Measurements from ENCODE around the gene ZNF485.
"Not testable (repeated sequence)": the region's sequence is repeated elsewhere in the genome, so short reads cannot be mapped to it uniquely, and the experiment has no call there.

ZNF485 gene

DNA sequence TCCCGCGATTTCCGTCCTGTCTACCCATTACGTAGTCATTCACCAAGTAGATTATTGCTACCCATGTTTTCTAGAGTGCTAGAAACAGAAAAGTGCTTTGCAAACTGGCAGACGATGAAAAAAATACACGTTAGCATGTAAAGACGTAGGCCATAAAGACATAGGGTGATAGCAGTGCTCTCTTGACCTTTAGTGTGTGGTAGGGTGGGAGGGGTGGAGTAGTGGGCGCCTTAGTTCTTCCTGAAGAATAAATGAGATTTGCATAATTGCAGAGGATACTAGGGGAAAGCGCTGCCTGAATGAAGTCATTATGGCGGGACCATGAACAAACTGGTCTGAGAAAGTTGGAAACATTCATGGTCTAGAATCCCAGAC lies 948 bp downstream of the ZNF485 start:
- FAIRE-seq: no peak

DNA sequence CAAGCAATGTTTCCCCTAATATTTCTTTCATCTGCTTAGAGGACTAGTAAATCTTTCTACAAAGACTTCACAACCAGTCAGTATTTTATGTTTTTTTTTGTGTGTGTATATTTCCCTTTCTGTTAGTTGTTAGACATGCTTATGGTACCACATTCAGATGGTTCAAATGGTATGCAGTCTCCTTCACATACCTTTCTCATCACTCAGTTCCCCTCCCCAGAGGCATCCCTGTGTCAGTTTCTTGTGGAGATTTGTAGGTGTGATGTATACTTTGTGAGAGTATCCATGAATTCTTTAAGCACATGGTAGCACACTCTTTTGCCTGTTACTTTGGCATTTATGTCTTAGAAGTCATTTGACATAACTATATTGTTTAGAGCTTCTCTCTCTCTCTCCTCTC lies 4.4 kb downstream of the ZNF485 start:
- no peak for FAIRE-seq

DNA sequence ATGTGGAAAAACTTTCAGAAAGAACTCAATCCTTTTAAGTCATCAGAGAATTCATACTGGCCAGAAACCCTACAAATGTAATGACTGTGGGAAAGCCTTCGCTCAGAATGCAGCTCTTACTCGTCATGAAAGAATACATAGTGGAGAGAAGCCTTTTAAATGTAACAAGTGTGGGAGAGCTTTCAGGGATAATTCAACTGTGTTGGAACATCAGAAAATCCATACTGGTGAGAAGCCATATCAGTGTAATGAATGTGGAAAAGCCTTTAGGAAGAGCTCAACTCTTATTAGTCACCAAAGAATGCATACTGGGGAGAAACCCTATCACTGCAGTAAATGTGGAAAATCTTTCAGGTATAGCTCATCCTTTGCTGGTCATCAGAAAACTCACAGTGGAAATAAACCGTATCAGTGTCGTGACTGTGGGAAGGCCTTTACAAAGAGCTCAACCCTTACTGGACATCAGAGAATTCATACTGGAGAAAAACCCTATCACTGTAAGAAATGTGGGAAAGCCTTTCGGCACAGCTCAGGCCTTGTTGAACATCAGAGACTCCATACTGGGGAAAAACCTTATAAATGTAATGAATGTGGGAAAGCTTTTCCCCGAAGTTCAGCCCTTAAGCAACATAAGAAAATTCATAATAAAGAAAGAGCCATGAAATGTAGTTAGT lies 10.6 kb downstream of the ZNF485 start:
- no peak for FAIRE-seq

DNA sequence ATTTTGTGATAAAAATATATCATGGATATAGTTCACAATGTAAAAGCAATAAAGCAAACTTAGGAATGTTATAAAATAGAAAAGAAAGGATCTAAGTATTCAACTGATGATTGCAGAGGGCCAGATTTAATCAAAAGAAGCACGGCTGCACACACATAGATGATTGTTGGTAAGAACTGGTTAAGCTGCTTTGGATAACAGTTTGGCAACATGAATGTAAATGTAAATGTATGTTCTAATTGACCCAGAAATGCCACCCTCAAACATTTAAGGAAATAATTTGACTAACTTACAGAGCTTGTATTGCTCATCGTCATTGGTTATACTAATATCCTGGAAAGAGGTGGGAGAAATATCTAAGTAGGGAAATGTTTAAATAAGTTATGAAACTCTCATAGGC lies 13.1 kb downstream of the ZNF485 start:
- no peak for FAIRE-seq

DNA sequence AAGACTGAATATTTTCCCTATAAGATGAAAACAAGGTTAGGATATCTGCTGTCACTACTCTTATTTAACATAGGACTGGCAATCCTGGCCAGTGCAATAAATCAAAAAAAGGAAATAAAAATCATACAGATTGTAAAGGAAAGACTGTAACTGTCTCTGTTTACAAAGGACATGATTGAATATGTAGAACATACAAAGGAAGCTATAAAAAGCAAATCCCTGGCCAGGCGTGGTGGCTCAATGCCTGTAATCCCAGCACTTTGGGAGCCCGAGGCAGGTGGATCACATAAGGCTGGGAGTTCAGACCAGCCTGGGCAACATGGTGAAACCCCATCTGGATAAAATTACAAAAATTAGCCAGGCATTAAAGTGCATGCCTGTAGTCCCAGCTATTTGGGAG lies 15.8 kb downstream of the ZNF485 start:
- FAIRE-seq: no peak

DNA sequence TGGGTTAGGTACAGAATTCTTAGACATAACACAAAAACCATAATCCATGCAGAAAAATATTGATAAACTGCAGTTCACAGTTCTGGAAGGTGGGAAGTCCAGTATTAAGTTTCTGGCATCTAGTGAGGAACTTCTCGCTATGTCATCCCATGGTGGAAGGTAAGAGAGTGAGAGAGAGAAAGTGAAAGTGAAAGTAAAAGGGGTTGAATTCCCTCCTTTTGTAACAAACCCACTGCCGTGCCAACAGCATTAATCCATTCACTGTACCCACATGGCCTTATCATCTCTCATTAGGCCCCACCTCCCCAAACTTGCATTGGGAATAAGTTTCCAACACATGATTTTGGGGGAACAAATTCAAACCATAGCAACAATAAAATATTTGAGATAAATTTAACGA lies 17.1 kb downstream of the ZNF485 start:
- no peak for FAIRE-seq

DNA sequence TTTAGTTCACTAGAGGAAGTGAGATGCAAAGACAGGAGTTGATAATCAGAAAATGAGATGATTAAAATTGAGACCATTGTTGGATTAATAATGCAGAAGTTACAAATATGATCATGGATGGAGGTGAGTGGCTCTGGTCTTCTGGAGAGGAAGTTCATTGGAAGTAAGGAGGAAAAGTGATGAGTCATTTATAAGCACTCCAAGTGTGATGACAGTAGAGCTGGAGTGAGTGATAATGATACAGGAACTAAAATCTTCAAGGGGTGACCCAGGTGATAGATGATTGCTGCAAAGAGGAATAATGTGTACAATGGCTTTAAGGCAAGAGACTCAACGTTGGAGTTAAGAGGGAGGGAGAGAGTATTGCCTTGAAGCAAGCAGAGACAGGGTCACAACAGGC lies 21.7 kb downstream of the ZNF485 start:
- FAIRE-seq: no peak

DNA sequence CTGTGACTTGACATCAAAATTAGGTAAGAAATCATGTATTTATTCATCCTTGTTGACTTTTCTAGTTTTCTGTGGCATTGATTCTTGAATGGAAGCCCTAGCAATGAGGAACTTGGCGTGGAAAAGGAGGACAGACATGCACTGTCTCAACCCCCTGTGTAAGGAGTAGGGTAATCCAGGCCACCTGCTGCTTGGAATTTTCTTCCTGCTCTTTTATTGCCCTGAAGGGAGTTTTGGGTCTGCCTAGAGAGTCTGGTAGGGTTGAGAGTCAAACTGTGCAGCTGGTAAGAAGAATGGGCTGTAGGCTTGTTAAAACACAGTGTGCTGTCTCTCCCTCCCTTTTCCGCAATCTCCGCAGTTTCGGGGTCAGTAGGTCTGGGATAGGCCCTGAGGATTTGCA lies 22.7 kb downstream of the ZNF485 start:
- no peak for FAIRE-seq

DNA sequence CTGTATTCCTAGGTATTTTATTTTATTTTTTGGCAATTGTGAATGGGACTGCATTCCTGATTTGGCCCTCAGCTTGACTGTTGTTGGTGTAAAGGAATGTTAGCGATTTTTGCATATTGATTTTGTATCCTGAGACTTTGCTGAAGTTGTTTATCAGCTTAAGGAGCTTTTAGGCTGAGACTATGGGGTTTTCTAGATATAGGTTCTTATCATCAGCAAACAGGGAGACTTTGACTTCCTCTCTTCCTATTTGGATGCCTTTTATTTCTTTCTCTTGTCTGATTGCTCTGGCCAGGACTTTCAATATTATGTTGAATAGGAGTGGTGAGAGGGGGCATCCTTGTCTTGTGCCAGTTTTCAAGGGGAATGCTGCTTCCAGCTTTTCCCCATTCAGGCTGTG lies 29.6 kb downstream of the ZNF485 start:
- FAIRE-seq: not testable (repeated sequence)

DNA sequence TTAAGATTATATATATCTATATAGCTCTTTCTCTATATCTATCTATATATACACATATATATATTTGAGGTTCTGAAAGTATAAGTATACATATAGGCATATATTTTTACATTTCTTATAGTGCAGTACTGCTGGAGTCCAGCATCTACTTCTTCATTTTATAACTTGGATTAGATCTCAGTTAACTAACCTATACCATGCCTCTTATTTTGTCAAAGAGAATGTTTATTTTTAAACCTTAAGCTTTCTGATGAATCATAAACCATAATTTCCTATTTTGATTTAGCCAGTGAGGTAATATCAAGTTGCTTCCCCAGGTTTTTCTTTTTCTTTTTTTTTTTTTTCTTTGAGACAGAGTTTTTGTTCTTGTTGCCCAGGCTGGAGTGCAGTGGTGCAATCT lies 34.4 kb downstream of the ZNF485 start:
- no peak for FAIRE-seq

DNA sequence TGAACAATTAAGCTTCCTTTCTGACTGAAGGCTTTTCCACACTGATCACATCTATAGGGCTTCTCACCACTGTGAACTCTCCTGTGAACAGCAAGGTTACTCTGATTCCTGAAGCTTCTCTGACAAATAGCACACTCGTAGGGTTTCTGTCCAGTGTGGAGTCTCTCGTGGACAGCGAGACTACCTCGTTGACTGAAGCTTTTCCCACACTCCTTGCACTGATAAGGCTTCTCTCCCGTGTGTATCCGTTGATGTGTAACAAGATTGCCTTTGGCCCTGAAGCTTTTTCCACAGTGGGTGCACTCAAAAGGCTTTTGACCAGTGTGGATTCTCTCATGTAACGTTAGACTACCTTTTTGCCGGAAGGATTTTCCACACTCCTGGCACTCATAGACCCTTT lies 38.0 kb downstream of the ZNF485 start:
- no peak for FAIRE-seq

DNA sequence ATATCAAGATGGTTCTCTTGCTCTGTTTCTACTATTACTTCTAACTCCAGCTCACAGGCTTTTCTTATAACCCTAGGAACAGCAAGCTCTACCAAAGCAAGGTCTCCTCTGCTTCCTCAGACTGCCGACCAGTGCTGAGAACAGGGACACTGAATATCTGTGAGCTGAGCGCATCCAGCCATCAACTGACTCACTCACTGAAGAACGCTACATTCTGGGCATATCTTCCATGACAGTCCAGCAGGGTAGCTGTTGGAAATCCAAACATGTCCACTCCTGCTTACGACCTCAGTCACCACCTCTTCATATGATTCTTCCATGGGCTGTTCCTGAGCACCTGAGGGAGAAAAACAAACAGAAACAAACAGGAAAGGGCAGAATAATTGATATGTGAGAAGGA lies 39.6 kb downstream of the ZNF485 start:
- FAIRE-seq: no peak

DNA sequence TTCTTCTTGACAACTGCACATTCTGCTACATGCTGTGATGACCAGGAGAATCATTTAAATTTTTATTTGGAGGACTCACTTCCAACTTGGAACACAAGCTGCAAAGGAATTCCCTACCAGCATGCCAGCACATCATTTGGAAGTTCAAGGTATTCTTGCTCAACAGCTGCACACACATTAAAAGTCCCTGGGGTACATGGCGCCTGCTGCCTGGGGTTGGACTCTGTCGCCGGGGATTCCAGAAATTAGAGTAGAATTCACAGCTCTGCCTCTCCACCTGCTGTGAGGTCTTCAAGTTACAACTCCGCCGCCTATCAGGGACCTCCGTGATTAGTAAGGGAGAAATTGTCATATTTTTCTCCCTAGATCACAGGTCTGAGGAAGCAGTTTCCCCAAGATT lies 41.3 kb downstream of the ZNF485 start:
- FAIRE-seq: no peak

DNA sequence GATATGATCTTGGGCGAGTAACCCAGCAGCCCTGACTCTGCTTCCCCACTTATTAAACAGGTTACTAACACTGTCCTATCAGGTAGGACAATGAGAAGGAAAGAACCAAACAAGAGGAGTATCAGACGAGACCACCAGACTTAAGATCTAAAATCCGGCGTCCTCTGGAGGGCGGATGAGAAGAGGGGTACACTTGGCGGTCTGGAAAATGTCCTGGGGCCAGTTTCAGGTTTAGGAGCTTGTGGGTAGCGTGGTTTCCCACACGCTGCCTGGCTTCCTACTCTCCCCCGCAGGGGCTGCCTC lies 41.8 kb downstream of the ZNF485 start:
- FAIRE-seq: no peak

DNA sequence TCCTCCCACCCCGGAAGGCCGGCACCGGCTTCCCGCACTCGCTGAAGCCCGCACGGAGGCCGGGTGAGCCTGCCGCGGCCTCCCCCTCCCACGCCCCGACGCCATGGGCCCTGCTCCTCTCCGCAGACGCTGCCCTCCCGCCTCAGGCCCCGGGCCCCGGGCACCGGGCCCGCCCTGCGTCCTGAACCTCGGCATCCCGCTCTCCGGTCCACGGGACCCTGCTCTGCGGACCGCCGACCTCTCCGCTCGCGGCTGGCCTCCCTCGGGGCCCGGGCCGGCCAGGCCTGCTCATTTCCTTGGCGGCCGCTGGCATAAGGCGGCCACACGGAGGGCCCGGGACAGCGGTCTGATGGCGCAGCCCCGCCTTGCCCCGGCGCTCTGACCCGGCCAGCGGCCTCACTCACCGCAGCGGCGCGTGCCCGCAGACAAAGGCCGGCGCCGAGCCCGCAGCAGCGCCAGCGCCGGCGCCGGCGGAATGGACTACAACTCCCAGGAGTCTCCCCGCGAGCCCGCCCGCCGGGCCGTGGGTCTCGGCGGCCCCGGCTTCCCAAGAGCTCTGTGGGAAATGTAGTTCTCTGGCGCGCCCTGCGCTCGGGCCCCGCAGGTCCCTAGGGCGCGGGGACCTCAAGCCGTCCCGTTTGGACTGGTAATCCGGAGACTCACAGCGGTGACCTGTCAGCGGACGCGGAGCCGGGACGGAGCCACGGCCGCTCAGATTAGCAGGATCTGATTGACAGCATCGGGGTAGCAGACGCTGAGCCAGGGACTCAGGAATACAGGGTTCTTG lies 42.4 kb downstream of the ZNF485 start, which contains the start of gene ZNF32:
ZNF32 (minus strand) TSS at position 484 of the 787 bp plus-strand sequence. CDS start 2,748 bp downstream, outside the sequence.
- no peak for FAIRE-seq

DNA sequence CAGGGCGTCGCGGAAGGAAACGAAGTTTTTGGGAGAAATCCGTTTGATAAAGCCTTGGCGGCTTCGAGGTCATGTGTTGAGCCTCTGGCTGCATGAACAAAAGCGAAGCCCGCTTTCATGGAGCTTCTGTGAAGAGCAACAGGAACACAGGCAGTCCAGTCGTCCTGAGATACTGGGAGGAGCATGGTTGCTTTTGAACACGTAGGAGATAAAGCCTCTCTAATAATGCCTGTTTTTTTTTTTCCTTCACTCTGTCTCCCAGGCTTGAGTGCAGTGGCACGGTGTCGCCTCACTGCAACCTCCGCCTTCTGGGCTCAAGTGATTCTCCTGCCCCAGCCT lies 42.9 kb downstream of the ZNF485 start:
- no peak for FAIRE-seq

DNA sequence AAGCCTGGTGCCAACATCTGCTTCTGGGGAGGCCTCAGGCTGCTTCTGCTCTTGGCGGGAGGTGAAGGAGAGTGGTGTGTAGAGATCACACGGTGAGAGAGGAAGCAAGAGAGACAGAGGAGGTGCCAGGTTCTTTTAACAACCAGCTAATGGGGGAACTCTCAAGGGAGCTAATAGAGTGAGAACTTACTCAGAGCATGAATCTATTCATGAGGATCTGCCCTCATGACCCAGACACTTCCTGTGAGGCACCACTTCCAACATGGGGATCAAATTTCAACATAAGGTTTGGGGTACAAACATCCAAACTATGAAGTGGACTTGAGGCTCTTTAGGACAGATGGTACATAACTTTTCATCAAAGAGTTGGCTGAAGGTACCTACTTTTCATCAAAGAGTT lies 47.5 kb downstream of the ZNF485 start:
- FAIRE-seq: no peak

DNA sequence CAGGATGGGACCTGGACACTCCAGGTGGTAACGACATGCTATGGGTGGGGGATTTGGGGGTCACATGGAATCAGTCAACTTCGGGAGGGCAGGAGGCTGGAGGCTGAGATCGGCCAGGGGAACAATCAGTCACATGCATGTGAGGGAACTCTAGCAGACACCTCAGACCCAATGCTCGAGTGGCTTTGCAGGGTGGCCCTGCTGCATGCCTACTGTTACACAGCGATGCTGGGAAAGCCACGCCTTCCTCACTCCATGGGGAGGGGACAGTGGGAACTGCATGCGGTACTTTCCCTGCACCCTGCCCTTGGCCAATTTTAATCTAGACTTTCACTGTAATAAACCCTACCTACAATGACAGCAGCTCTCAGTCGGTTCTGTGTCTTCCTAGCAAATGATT lies 49.1 kb downstream of the ZNF485 start:
- no peak for FAIRE-seq

DNA sequence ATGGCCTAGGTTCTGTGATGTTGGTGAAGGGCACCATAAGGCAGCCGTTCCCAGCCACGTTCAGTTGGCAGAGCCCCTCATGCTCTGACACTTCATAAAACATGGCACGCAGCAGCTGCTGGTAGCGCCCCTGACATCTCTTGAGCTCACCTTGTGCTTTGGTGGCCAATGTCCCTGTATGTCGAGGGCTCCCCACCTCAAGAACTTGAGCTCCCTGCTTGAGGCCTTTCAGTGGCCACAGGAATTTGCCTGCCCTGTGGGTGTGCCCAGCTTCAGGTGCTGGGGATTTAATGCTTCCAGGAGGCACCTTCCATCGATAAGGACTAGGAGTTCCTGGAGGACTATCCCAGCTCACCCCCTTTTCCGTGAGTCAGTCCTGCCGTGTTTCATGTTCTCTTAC lies 52.0 kb downstream of the ZNF485 start:
- FAIRE-seq: no peak

DNA sequence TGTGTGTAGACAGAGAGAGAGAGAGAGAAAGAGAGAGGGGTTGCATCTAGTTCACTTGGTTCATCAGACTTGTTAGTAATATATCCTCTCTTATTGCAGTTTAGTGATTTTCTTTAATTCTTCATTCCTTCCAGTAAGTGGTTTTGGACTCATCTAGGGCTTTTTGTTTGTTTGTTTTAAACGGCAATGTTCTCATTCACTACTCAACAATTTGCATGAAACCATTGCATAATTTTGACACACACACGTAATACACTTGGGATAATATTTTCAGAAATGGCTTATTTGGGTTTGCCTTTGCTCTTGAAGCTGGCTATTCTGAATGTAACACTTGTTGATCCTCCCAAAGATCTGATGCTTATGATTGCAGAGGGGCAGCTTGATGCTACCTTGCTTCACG lies 58.8 kb downstream of the ZNF485 start:
- no peak for FAIRE-seq

DNA sequence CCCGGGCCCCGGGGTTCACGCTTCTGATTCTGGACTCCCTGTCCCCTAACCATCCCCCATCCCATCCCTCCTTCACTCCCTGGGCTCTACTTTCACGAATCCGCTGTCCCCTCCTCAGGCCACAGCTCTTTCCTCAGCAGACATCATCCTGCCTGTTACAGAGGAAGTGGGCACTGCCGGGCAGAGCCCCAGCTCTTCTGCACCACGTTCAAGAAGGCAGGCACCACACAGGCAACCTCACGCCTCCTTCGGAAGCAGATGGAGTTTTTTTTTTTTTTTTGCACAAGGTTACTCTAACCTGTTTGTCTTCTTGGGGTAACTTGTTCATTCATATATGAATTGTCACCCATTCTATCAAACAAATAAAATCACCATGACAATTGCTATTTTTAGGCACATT lies 60.3 kb downstream of the ZNF485 start:
- no peak for FAIRE-seq

DNA sequence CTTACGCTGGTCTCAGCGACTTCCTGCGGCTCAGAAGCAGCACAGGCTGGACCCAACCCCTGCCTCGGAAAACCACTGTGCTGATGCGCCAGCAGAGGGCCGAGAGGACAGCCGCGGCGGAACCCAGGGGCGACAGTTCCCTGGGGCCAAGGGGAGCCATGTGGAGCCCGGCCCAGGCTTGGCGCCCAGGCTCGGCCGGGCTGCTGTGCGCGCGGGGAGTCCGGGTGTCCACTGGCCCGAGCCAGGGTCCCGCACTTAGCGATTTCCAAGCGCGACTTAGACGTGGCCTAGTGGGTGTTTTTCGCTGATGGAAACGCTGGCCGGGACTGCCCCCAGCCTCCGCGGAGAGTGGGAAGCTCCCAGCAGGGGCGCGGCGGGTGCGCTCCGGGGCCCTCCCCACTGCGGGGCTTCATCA lies 61.1 kb downstream of the ZNF485 start:
- no peak for FAIRE-seq
